ENCODE data around the gene HORMAD2.

DNA sequence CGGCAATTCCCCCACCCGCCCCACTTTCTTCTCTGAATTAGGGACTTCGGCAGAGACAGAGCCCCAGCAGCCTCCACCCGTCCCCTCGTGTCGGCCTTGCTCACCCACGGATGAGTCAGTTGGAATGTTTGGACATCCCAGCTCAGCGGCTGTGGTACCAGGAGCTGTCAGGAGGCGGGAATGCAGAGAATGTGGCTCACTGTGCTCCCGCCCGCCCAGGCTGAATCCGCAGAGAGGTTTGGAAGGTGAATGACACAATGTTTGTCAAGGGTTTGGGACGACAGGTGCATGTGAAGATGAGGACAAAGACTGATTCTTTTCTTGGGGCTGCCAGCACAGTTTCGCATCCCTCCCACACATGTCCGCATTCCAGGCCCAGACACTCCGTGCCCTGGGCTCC is 126.7 kb downstream of the HORMAD2 start:
- TF ChIP-seq, protein P1, sequence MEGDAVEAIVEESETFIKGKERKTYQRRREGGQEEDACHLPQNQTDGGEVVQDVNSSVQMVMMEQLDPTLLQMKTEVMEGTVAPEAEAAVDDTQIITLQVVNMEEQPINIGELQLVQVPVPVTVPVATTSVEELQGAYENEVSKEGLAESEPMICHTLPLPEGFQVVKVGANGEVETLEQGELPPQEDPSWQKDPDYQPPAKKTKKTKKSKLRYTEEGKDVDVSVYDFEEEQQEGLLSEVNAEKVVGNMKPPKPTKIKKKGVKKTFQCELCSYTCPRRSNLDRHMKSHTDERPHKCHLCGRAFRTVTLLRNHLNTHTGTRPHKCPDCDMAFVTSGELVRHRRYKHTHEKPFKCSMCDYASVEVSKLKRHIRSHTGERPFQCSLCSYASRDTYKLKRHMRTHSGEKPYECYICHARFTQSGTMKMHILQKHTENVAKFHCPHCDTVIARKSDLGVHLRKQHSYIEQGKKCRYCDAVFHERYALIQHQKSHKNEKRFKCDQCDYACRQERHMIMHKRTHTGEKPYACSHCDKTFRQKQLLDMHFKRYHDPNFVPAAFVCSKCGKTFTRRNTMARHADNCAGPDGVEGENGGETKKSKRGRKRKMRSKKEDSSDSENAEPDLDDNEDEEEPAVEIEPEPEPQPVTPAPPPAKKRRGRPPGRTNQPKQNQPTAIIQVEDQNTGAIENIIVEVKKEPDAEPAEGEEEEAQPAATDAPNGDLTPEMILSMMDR (IDR thresholded peaks at IDR 0.05; ENCODE audit: low read depth, low read length) = no peak
- no peak for TF ChIP-seq MYC (IDR thresholded peaks at IDR 0.05; ENCODE audit: low read depth, low read length)

Measured in NB4 (cell line).